Measurements from ENCODE around the gene CACNG6. TPM values are rescaled to one million over a fixed set of nuclear protein-coding genes. Genes with fewer than 3 reads are reported as not detected.

CACNG6 gene
- total RNA-seq, 1 experiment from 2014 or later = 0.99 TPM

DNA sequence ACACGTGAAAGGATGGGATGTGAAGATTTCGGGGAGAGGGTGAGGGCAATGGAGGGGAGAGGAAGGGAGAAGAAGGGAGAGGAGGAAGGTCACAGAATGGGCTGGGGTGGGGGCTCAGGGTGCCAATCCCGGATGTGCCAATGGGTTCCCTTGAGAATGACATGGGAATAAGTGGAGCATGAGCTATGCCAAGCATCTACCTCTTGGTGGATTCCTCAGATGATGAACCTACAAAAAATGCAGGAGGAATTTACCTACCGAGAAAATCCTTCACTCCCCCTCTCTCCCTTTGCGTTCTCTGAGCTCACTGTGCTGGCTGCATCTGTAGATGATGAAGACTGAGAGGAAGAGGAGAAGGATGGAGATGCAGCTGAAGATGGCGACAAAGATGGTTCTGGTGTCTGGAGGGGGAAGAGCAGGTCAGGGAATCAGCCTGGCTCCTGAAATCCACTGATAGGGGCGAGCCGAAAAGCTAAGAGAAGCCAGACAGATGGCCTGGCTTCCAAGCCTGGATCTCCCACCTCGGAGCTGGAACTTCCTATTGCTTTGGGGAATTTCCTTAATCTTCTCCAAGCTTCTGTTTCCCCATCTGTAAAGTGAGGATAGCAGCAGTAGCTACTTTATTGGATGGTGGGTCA is 50.7 kb downstream of the CACNG6 start:
- no peak for DNase-seq (ENCODE audit: low spot score)

DNA sequence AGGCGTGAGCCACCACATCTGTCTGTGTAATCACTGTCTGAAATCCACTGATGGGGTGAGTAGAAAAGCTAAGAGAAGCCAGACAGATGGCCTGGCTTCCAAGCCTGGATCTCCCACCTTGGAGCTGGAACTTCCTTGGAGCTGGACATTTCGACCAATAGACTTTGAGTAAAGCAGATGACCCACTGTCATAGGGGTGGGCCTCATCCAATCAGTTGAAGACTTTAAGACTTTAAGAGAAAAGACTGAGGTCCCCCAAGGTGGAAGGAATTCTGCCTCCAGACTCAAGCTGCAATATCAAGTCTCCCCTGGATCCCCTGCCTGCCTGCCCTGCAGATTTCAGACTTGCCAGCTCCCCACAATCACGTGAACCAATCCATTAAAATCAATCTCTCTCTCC is 51.6 kb downstream of the CACNG6 start:
- DNase-seq (ENCODE audit: low spot score) = no peak

- DNase-seq (ENCODE audit: low spot score) = no peak
These were observed 54.3 kb downstream of the CACNG6 start for GRCh38 chr19:54045771-54046170.

- no peak for DNase-seq (ENCODE audit: low spot score)
These were observed 56.2 kb downstream of the CACNG6 start for GRCh38 chr19:54047616-54048015.

Small RNA genes within 50 kb of the gene (small RNA-seq; reads per million reads assigned to genes)
- not detected for gene AC012314.20

Other genes starting within 250 kb of the CACNG6 start
- not detected in 2 replicates for gene NLRP12, start 167.3 kb upstream of the CACNG6 start, total RNA-seq (2014; rRNA removed; shearing (Covaris generic))
- gene MYADM, start 123.8 kb upstream of the CACNG6 start, total RNA-seq (2014; rRNA removed; shearing (Covaris generic)) = 103 and 139 TPM in 2 replicates
- gene PRKCG, start 109.4 kb upstream of the CACNG6 start, total RNA-seq (2014; rRNA removed; shearing (Covaris generic)) = 0.03 and 0.05 TPM in 2 replicates
- not detected in 2 replicates for gene CACNG7, start 82.4 kb upstream of the CACNG6 start, total RNA-seq (2014; rRNA removed; shearing (Covaris generic))
- 0.10 and 0.86 TPM in 2 replicates for gene CACNG8, start 28.7 kb upstream of the CACNG6 start, total RNA-seq (2014; rRNA removed; shearing (Covaris generic))
- not detected in 2 replicates for gene VSTM1, start 72.3 kb downstream of the CACNG6 start, total RNA-seq (2014; rRNA removed; shearing (Covaris generic))
- not detected in 2 replicates for gene TARM1, start 89.7 kb downstream of the CACNG6 start, total RNA-seq (2014; rRNA removed; shearing (Covaris generic))
- 0.05 TPM in 1 of 2 replicates, not detected in the other for gene OSCAR, start 109.2 kb downstream of the CACNG6 start, total RNA-seq (2014; rRNA removed; shearing (Covaris generic))
- 133 and 176 TPM in 2 replicates for gene NDUFA3, start 111.2 kb downstream of the CACNG6 start, total RNA-seq (2014; rRNA removed; shearing (Covaris generic))
- 10.7 and 20.0 TPM in 2 replicates for gene TFPT, start 124.0 kb downstream of the CACNG6 start, total RNA-seq (2014; rRNA removed; shearing (Covaris generic))
- gene PRPF31, start 124.1 kb downstream of the CACNG6 start, total RNA-seq (2014; rRNA removed; shearing (Covaris generic)) = 157 and 165 TPM in 2 replicates
- 38.9 and 40.0 TPM in 2 replicates for gene CNOT3, start 146.1 kb downstream of the CACNG6 start, total RNA-seq (2014; rRNA removed; shearing (Covaris generic))
- gene LENG1, start 168.1 kb downstream of the CACNG6 start, total RNA-seq (2014; rRNA removed; shearing (Covaris generic)) = 12.9 and 14.9 TPM in 2 replicates
- 22.5 and 45.3 TPM in 2 replicates for gene TMC4, start 181.5 kb downstream of the CACNG6 start, total RNA-seq (2014; rRNA removed; shearing (Covaris generic))
- gene MBOAT7, start 197.9 kb downstream of the CACNG6 start, total RNA-seq (2014; rRNA removed; shearing (Covaris generic)) = 266 and 285 TPM in 2 replicates
- gene TSEN34, start 199.7 kb downstream of the CACNG6 start, total RNA-seq (2014; rRNA removed; shearing (Covaris generic)) = 234 and 255 TPM in 2 replicates
- 4,595 and 4,707 TPM in 2 replicates for gene RPS9, start 209.2 kb downstream of the CACNG6 start, total RNA-seq (2014; rRNA removed; shearing (Covaris generic))
- not detected in 2 replicates for gene LILRB3, start 231.4 kb downstream of the CACNG6 start, total RNA-seq (2014; rRNA removed; shearing (Covaris generic))